Caco-2 (cell line): ENCODE measurements around the gene HSPBP1. TPM values are rescaled to one million over a fixed set of nuclear protein-coding genes. Genes with fewer than 3 reads are reported as not detected.

ENCODE experiments used
- BruUV-seq: library from RNA; stranded (reverse); fragments of 400-500 nt; replicated peaks from 2 replicates; lab custom pipeline; 2021; lab: Mats Ljungman, UMichigan
- CTCF ChIA-PET: fragments of 300-600 bp; sonication (Branson Sonifier 250); formaldehyde crosslinking; loops from one replicate; lab custom pipeline; 2022; ENCODE audit warnings: antibody characterized with exemption; lab: Charles Lee
- POLR2A ChIA-PET: fragments of 300-600 bp; sonication (Branson Sonifier 250); formaldehyde crosslinking; loops from one replicate; lab custom pipeline; 2022; ENCODE audit warnings: antibody characterized with exemption; lab: Charles Lee
- DNase-seq, 2 experiments: peaks; one replicate each; pipeline versions ENCODE4 v3.0.0 to v3.0.0-alpha.2; 2020 to 2022
- H3K27me3 ChIP-seq: replicated peaks from 2 replicates; pipeline ENCODE4 v1.6.0; 2011; ENCODE audit warnings: low read length; ENCODE audit not compliant: control insufficient read depth, insufficient read depth
- H3K36me3 ChIP-seq: 2 replicates; pipeline ENCODE4 v1.5.1; 2011; ENCODE audit warnings: low read length; ENCODE audit not compliant: control insufficient read depth, insufficient read depth
- H3K4me1 ChIP-seq: fragments of 250-450 bp; sonication (Bioruptor Pico); 2 replicates; pipeline ENCODE4 v1.5.1; 2020; ENCODE audit warnings: mild to moderate bottlenecking
- H3K4me3 ChIP-seq: 2 replicates; pipeline ENCODE4 v1.5.1; 2011; ENCODE audit warnings: low read depth, mild to moderate bottlenecking, control low read depth, low read length
- H3K9me3 ChIP-seq: fragments of 250-450 bp; sonication (Bioruptor Pico); 2 replicates; pipeline ENCODE4 v1.5.1; 2020; ENCODE audit warnings: mild to moderate bottlenecking, moderate library complexity
- H3K27ac Mint-ChIP-seq: one replicate; pipeline ENCODE4 v1.8.0; 2022; ENCODE audit warnings: mixed read lengths; ENCODE audit not compliant: unreplicated experiment
- H3K27me3 Mint-ChIP-seq: one replicate; pipeline ENCODE4 v1.8.0; 2022; ENCODE audit warnings: mixed read lengths; ENCODE audit not compliant: insufficient read depth, unreplicated experiment
- H3K36me3 Mint-ChIP-seq: one replicate; pipeline ENCODE4 v1.8.0; 2022; ENCODE audit warnings: mild to moderate bottlenecking, mixed read lengths; ENCODE audit not compliant: insufficient read depth, unreplicated experiment
- H3K4me1 Mint-ChIP-seq: one replicate; pipeline ENCODE4 v1.8.0; 2022; ENCODE audit warnings: low read depth, mixed read lengths; ENCODE audit not compliant: unreplicated experiment
- H3K4me3 Mint-ChIP-seq: one replicate; pipeline ENCODE4 v1.8.0; 2022; ENCODE audit warnings: mild to moderate bottlenecking, moderate library complexity, mixed read lengths; ENCODE audit not compliant: unreplicated experiment
- H3K9me3 Mint-ChIP-seq: one replicate; pipeline ENCODE4 v1.8.0; 2022; ENCODE audit warnings: mixed read lengths; ENCODE audit not compliant: unreplicated experiment
- CTCF ChIP-seq, 2 experiments: fragments of 200-600 bp in 1 of 2; IDR thresholded peaks; 1 replicate in 1 of 2; 2 replicates in 1 of 2; pipeline versions ENCODE4 v1.5.1 to v1.8.0; 2011 to 2022; ENCODE audit warnings: antibody characterized with exemption in 1 of 2, control low read depth in 1 of 2, inconsistent platforms in 1 of 2, low read depth in 1 of 2, low read length in 1 of 2, mild to moderate bottlenecking in 1 of 2, moderate library complexity in 1 of 2; ENCODE audit not compliant: insufficient read depth in 1 of 2, severe bottlenecking in 1 of 2, unreplicated experiment in 1 of 2
- intact Hi-C: fragments of 100-400 bp; cut with micrococcal nuclease; formaldehyde crosslinking; loops from one replicate; pipeline ENCODE4 v1.10.0; 2022; ENCODE audit not compliant: unreplicated experiment
- total RNA-seq: library from RNA; stranded (reverse); gene quantifications from 2 replicates; pipeline ENCODE4 v1.2.3, GENCODE V29; 2022

The HSPBP1 gene
- total RNA-seq, 1 experiment from 2014 or later: 69.6 TPM

GRCh38 chr19:55269299-55269698 lies 10.6 kb downstream of the HSPBP1 start:
- peaks cover 9% of the 10 kb centered on the region; the same call in 1 of the 2 replicates for H3K4me1 ChIP-seq
- no peak overlapping the region for H3K4me3 ChIP-seq
- CTCF ChIA-PET: no interaction called here
- peaks cover 31% of the 10 kb centered on the region for H3K36me3 Mint-ChIP-seq
- no TSS peak for BruUV-seq
- no peaks in the 10 kb centered on the region; the same call in 1 of the 2 replicates for H3K36me3 ChIP-seq
- no peak overlapping the region for H3K27ac Mint-ChIP-seq
- peaks cover 8% of the 10 kb centered on the region for H3K4me1 Mint-ChIP-seq
- H3K9me3 Mint-ChIP-seq: peaks cover 12% of the 10 kb centered on the region
- peaks cover 5% of the 10 kb centered on the region; the same call in 1 of the 2 replicates for H3K9me3 ChIP-seq
- H3K27me3 ChIP-seq: no peaks in the 10 kb centered on the region
- TF ChIP-seq CTCF (IDR thresholded peaks at IDR 0.05; ENCODE audit: insufficient read depth in 1 of 2, low read depth in 1 of 2, low read length in 1 of 2, severe bottlenecking in 1 of 2, unreplicated experiment in 1 of 2): no peak
- POLR2A ChIA-PET: interaction anchor here (1.5 kb wide), 1 partner anchor 10 kb away, joined by 3 read pairs; the partner anchor contains the start of gene PPP6R1
- H3K27me3 Mint-ChIP-seq: no peaks in the 10 kb centered on the region
- H3K4me3 Mint-ChIP-seq: no peak overlapping the region
- intact Hi-C loops: no loop called here
- DNase-seq: no peak

GRCh38 chr19:55266840-55267239 lies 13.1 kb downstream of the HSPBP1 start:
- H3K27ac Mint-ChIP-seq: peak overlapping the region; percentile 33
- Histone ChIP-seq H3K4me3 (no peak overlapping the region), H3K9me3 (peaks cover 5% of the 10 kb centered on the region; the same call in 1 of the 2 replicates), H3K36me3 (no peaks in the 10 kb centered on the region), H3K27me3 (no peaks in the 10 kb centered on the region), H3K4me1 (peaks cover 9% of the 10 kb centered on the region; the same call in 1 of the 2 replicates)
- peaks cover 26% of the 10 kb centered on the region for H3K36me3 Mint-ChIP-seq
- no TSS peak for BruUV-seq
- peaks cover 12% of the 10 kb centered on the region for H3K9me3 Mint-ChIP-seq
- ChIA-PET CTCF (no interaction called here), POLR2A (no interaction called here)
- no peak for TF ChIP-seq CTCF (IDR thresholded peaks at IDR 0.05; ENCODE audit: insufficient read depth in 1 of 2, low read depth in 1 of 2, low read length in 1 of 2, severe bottlenecking in 1 of 2, unreplicated experiment in 1 of 2)
- intact Hi-C loops: no loop called here
- no peaks in the 10 kb centered on the region for H3K27me3 Mint-ChIP-seq
- no peak for DNase-seq
- no peak overlapping the region for H3K4me3 Mint-ChIP-seq
- H3K4me1 Mint-ChIP-seq: peaks cover 8% of the 10 kb centered on the region

GRCh38 chr19:55266404-55266803 lies 13.5 kb downstream of the HSPBP1 start:
- no peak for DNase-seq
- no peaks in the 10 kb centered on the region for H3K36me3 ChIP-seq
- peaks cover 22% of the 10 kb centered on the region for H3K36me3 Mint-ChIP-seq
- BruUV-seq: no TSS peak
- H3K9me3 Mint-ChIP-seq: peaks cover 12% of the 10 kb centered on the region
- H3K27me3 ChIP-seq: no peaks in the 10 kb centered on the region
- CTCF ChIA-PET: no interaction called here
- H3K4me3 ChIP-seq: no peak overlapping the region
- POLR2A ChIA-PET: no interaction called here
- intact Hi-C loops: no loop called here
- no peak for TF ChIP-seq CTCF (IDR thresholded peaks at IDR 0.05; ENCODE audit: insufficient read depth in 1 of 2, low read depth in 1 of 2, low read length in 1 of 2, severe bottlenecking in 1 of 2, unreplicated experiment in 1 of 2)
- peak overlapping the region; percentile 33 for H3K27ac Mint-ChIP-seq
- H3K9me3 ChIP-seq: peaks cover 5% of the 10 kb centered on the region; the same call in 1 of the 2 replicates
- H3K4me1 Mint-ChIP-seq: peaks cover 8% of the 10 kb centered on the region
- H3K4me3 Mint-ChIP-seq: no peak overlapping the region
- peaks cover 9% of the 10 kb centered on the region; the same call in 1 of the 2 replicates for H3K4me1 ChIP-seq
- no peaks in the 10 kb centered on the region for H3K27me3 Mint-ChIP-seq
